ENCODE measurements around the gene CRYM. TPM values are rescaled to one million over a fixed set of nuclear protein-coding genes. Genes with fewer than 3 reads are reported as not detected.

Gene CRYM
- total RNA-seq, 1 experiment from 2014 or later: 4.9 TPM

DNA sequence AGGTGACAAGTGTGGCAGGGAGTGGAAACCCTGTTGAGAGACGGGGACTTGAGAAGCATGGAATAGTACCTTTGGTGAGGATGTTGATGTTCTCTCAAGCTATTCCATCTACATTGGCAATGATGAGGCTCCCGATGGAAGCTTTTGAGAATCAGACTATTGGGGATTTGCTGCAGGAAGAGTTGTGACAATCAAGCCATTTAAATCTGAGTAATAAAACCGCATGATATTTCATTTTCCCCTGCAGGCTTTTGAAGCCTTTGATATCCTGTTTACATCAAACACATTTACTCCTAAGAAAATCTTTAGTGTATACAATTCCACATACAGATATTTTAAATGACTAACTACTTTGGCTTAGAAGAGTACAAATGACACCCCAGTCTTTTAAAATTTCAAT lies 49.0 kb upstream of the CRYM start:
- no peak overlapping the region for H3K4me3 ChIP-seq (replicated peaks in 1 of 2; ENCODE audit: low read depth in 1 of 2, low read length in 2 of 2)
- H3K27me3 ChIP-seq (ENCODE audit: insufficient read depth, low read length): no peaks in the 10 kb centered on the region
- POLR2A ChIA-PET: no interaction called here
- DNase-seq (ENCODE audit: low read depth, low spot score) (no peak), ATAC-seq (no peak)
- intact Hi-C loops (cut with micrococcal nuclease): no loop called here
- RAD21 ChIA-PET (ENCODE audit: low non-redundant PET in 1 of 2, low total read pairs in 2 of 2, uncharacterized antibody in 2 of 2, unreplicated experiment in 2 of 2): no interaction called here
- no peaks in the 10 kb centered on the region for H4K20me1 ChIP-seq (ENCODE audit: insufficient read depth)
- no peaks in the 10 kb centered on the region for H3K9me2 ChIP-seq (ENCODE audit: insufficient read depth)
- CTCF ChIA-PET: no interaction called here
- no peak overlapping the region for H3K9ac ChIP-seq (ENCODE audit: low read length)
- no peak overlapping the region for H2AFZ ChIP-seq (ENCODE audit: low read depth, low read length, poor library complexity, severe bottlenecking)
- no peaks in the 10 kb centered on the region for H3K9me3 ChIP-seq (ENCODE audit: control insufficient read depth in 1 of 2, insufficient read depth in 1 of 2, low read depth in 1 of 2, low read length in 2 of 2)
- H3K36me3 ChIP-seq (ENCODE audit: control insufficient read depth in 1 of 2, insufficient read depth in 2 of 2, low read length in 2 of 2): no peaks in the 10 kb centered on the region
- no peak overlapping the region for H3K4me2 ChIP-seq (ENCODE audit: low read length)
- TF ChIP-seq TCF7L2 (IDR thresholded peaks at IDR 0.05; ENCODE audit: borderline replicate concordance, extremely low read depth, insufficient read depth, insufficient read length): no peak
- no peak for TF ChIP-seq ELF1 (IDR thresholded peaks at IDR 0.05; ENCODE audit: borderline replicate concordance, low read depth)
- TF ChIP-seq SIN3A (IDR thresholded peaks at IDR 0.05; ENCODE audit: low read depth): no peak
- no peak for TF ChIP-seq EZH2phosphoT487 (IDR thresholded peaks at IDR 0.05; ENCODE audit: borderline replicate concordance)
- no peak for TF ChIP-seq SP1 (IDR thresholded peaks at IDR 0.05; ENCODE audit: low read depth)
- TF ChIP-seq ZFX (IDR thresholded peaks at IDR 0.05): no peak
- no peak for TF ChIP-seq POLR2A (IDR thresholded peaks at IDR 0.05; ENCODE audit: borderline replicate concordance, extremely low read depth, insufficient read depth, insufficient read length)
- TF ChIP-seq EGR1 (IDR thresholded peaks at IDR 0.05; ENCODE audit: low read depth): no peak
- TF ChIP-seq ZNF274 (IDR thresholded peaks at IDR 0.05; ENCODE audit: low read depth, low read length): no peak
- no TSS peak for BruUV-seq (replicated peaks)
- no peaks in the 10 kb centered on the region for H3K79me2 ChIP-seq (ENCODE audit: insufficient read depth, low read length)
- H3K4me1 ChIP-seq (ENCODE audit: control insufficient read depth in 1 of 2, insufficient read depth in 2 of 2, low read length in 2 of 2): no peaks in the 10 kb centered on the region
- H3K27ac ChIP-seq (ENCODE audit: low read depth, low read length): no peak overlapping the region

- Histone ChIP-seq H3K36me3 (ENCODE audit: control insufficient read depth in 1 of 2, insufficient read depth in 2 of 2, low read length in 2 of 2) (no peaks in the 10 kb centered on the region), H3K9ac (ENCODE audit: low read length) (no peak overlapping the region), H3K27me3 (ENCODE audit: insufficient read depth, low read length) (no peaks in the 10 kb centered on the region), H3K4me2 (ENCODE audit: low read length) (no peak overlapping the region), H3K4me3 (replicated peaks in 1 of 2; ENCODE audit: low read depth in 1 of 2, low read length in 2 of 2) (no peak overlapping the region), H3K4me1 (ENCODE audit: control insufficient read depth in 1 of 2, insufficient read depth in 2 of 2, low read length in 2 of 2) (no peaks in the 10 kb centered on the region), H3K9me2 (ENCODE audit: insufficient read depth) (no peaks in the 10 kb centered on the region), H2AFZ (ENCODE audit: low read depth, low read length, poor library complexity, severe bottlenecking) (no peak overlapping the region), H4K20me1 (ENCODE audit: insufficient read depth) (no peaks in the 10 kb centered on the region), H3K9me3 (ENCODE audit: control insufficient read depth in 1 of 2, insufficient read depth in 1 of 2, low read depth in 1 of 2, low read length in 2 of 2) (no peaks in the 10 kb centered on the region), H3K27ac (ENCODE audit: low read depth, low read length) (no peak overlapping the region), H3K79me2 (ENCODE audit: insufficient read depth, low read length) (no peaks in the 10 kb centered on the region)
- RAD21 ChIA-PET (ENCODE audit: low non-redundant PET in 1 of 2, low total read pairs in 2 of 2, uncharacterized antibody in 2 of 2, unreplicated experiment in 2 of 2): no interaction called here
- no TSS peak for BruUV-seq (replicated peaks)
- no peak for DNase-seq (ENCODE audit: low read depth, low spot score)
- intact Hi-C loops (cut with micrococcal nuclease): no loop called here
- CTCF ChIA-PET: no interaction called here
- ATAC-seq: no peak
- POLR2A ChIA-PET: no interaction called here
- no peak for TF ChIP-seq CBX3 (IDR thresholded peaks at IDR 0.05; ENCODE audit: low read depth)
- TF ChIP-seq TCF7L2 (IDR thresholded peaks at IDR 0.05; ENCODE audit: borderline replicate concordance, extremely low read depth, insufficient read depth, insufficient read length): no peak
- no peak for TF ChIP-seq FOSL1 (IDR thresholded peaks at IDR 0.05; ENCODE audit: low read depth)
- TF ChIP-seq EGR1 (IDR thresholded peaks at IDR 0.05; ENCODE audit: low read depth): no peak
- TF ChIP-seq ZNF274 (IDR thresholded peaks at IDR 0.05; ENCODE audit: low read depth, low read length): no peak
- no peak for TF ChIP-seq ELF1 (IDR thresholded peaks at IDR 0.05; ENCODE audit: borderline replicate concordance, low read depth)
- TF ChIP-seq ZBTB33 (IDR thresholded peaks at IDR 0.05; ENCODE audit: extremely low read depth, insufficient replicate concordance, low read length): no peak
- no peak for TF ChIP-seq MAX (IDR thresholded peaks at IDR 0.05)
- no peak for TF ChIP-seq SIN3A (IDR thresholded peaks at IDR 0.05; ENCODE audit: low read depth)
- TF ChIP-seq SP1 (IDR thresholded peaks at IDR 0.05; ENCODE audit: low read depth): no peak
- no peak for TF ChIP-seq EZH2phosphoT487 (IDR thresholded peaks at IDR 0.05; ENCODE audit: borderline replicate concordance)
- TF ChIP-seq EZH2 (IDR thresholded peaks at IDR 0.05): no peak
- no peak for TF ChIP-seq REST (IDR thresholded peaks at IDR 0.05; ENCODE audit: low read depth)
These were observed 48.4 kb upstream of the CRYM start for GRCh38 chr16:21326459-21326858.
